Sciatic nerve (tissue), 2 donors: Measurements from ENCODE around the gene RSPRY1. TPM values are rescaled to one million over a fixed set of nuclear protein-coding genes. Genes with fewer than 3 reads are reported as not detected.

Experiments used
- ATAC-seq: fragments of 200-7000 bp; cut with Tn5 transposase; one replicate; pipeline ENCODE4 v1.9.1; 2020; ENCODE audit warnings: mild to moderate bottlenecking, moderate library complexity
- DNase-seq: peaks from one replicate; pipeline ENCODE4 v3.0.0-alpha.2; 2020; ENCODE audit warnings: low spot score
- intact Hi-C: fragments of 100-400 bp; cut with DNase I; formaldehyde crosslinking; loops from one replicate; pipeline ENCODE4 v1.14.2; 2022
- total RNA-seq: library from RNA; stranded (reverse); fragmentation: NEBNext Ultra II Directional; extraction: Animal tissue kit (Norgen Biotek cat#: 25700); gene quantifications from one replicate; pipeline ENCODE4 v1.2.1, GENCODE V29; 2021
- donor health status: DM: no; HTN: no; CAD: no.
- donor health status: DM: no; HTN: no; CAD: no.

Gene RSPRY1
- total RNA-seq, 1 donor from 2014 or later = 26.3 TPM

- ATAC-seq (no peak), DNase-seq (no peak)
- intact Hi-C loops = no loop called here
Measured at GRCh38 chr16:57281791-57282190, 95.7 kb downstream of the RSPRY1 start.

GRCh38 chr16:57282510-57283213 is 96.5 kb downstream of the RSPRY1 start:
- DNase-seq (no peak), ATAC-seq (no peak)
- intact Hi-C loops = no loop called here

- no peak for DNase-seq
- ATAC-seq = peak; percentile 47
- intact Hi-C loops = no loop called here
Measured at GRCh38 chr16:57283214-57283958, 97.3 kb downstream of the RSPRY1 start.

- intact Hi-C loops = no loop called here
- DNase-seq (no peak), ATAC-seq (peak; percentile 37)
Measured at GRCh38 chr16:57283959-57284208, 97.8 kb downstream of the RSPRY1 start.

GRCh38 chr16:57284209-57284951 is 98.3 kb downstream of the RSPRY1 start, which contains the start of gene PLLP:
Gene PLLP (minus strand): TSS chr16:57284672. CDS start chr16:57284540, 132 bp downstream.
- ATAC-seq (peak; percentile 51), DNase-seq (no peak)
- intact Hi-C loops = no loop called here

GRCh38 chr16:57284952-57285363 is 98.8 kb downstream of the RSPRY1 start:
- DNase-seq = no peak
- intact Hi-C loops = no loop called here
- no peak for ATAC-seq

GRCh38 chr16:57285379-57285778 is 99.2 kb downstream of the RSPRY1 start:
- no peak for DNase-seq
- intact Hi-C loops = no loop called here
- no peak for ATAC-seq

- no peak for DNase-seq
- intact Hi-C loops = no loop called here
- peak; percentile 70 for ATAC-seq
Measured at GRCh38 chr16:57289391-57290257, 103.5 kb downstream of the RSPRY1 start.

Other genes starting within 250 kb of the RSPRY1 start
- gene CETP, start 224.4 kb upstream of the RSPRY1 start, total RNA-seq = 8.2 TPM
- gene NLRC5, start 196.8 kb upstream of the RSPRY1 start, total RNA-seq = 60.1 TPM
- 44.7 TPM for gene CPNE2, start 93.7 kb upstream of the RSPRY1 start, total RNA-seq
- 80.5 TPM for gene PSME3IP1, start 290 bp upstream of the RSPRY1 start, total RNA-seq
- 38.5 TPM for gene ARL2BP, start 58.9 kb downstream of the RSPRY1 start, total RNA-seq
- gene PLLP, start 98.3 kb downstream of the RSPRY1 start, total RNA-seq = 121 TPM
- gene CCL22, start 172.5 kb downstream of the RSPRY1 start, total RNA-seq = 0.13 TPM
- gene CX3CL1, start 186.2 kb downstream of the RSPRY1 start, total RNA-seq = 21.3 TPM
- gene CCL17, start 218.4 kb downstream of the RSPRY1 start, total RNA-seq = not detected